Measurements from ENCODE around the gene ANGEL1.

The ANGEL1 gene

DNA sequence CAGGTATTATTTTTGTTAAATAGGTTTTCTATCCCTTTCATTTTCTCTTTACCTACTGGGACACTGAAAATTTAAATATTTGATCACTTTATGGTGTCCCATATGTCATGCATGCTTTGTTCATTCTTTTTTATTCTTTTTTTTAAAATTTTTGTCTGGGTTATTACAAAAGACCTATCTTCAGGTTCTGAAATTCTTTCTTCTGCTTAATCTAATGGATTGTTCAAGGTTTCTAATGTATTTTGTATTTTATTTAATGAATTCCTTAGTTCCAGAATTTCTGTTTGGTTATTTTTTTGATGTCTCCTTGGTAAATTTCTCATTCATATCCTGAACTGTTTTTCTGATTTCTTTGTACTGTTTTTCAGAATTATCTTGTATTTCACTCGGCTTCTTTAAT is 71.6 kb downstream of the ANGEL1 start:
- TF ChIP-seq, protein P1, sequence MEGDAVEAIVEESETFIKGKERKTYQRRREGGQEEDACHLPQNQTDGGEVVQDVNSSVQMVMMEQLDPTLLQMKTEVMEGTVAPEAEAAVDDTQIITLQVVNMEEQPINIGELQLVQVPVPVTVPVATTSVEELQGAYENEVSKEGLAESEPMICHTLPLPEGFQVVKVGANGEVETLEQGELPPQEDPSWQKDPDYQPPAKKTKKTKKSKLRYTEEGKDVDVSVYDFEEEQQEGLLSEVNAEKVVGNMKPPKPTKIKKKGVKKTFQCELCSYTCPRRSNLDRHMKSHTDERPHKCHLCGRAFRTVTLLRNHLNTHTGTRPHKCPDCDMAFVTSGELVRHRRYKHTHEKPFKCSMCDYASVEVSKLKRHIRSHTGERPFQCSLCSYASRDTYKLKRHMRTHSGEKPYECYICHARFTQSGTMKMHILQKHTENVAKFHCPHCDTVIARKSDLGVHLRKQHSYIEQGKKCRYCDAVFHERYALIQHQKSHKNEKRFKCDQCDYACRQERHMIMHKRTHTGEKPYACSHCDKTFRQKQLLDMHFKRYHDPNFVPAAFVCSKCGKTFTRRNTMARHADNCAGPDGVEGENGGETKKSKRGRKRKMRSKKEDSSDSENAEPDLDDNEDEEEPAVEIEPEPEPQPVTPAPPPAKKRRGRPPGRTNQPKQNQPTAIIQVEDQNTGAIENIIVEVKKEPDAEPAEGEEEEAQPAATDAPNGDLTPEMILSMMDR (conservative IDR thresholded peaks at IDR 0.05; ENCODE audit: low read depth, low read length): no peak
- DNase-seq (ENCODE audit: low read depth): no peak
- no peak overlapping the region for H3K4me3 ChIP-seq (ENCODE audit: low read length)
